Measurements from ENCODE around the gene CTTNBP2.

The CTTNBP2 gene

DNA sequence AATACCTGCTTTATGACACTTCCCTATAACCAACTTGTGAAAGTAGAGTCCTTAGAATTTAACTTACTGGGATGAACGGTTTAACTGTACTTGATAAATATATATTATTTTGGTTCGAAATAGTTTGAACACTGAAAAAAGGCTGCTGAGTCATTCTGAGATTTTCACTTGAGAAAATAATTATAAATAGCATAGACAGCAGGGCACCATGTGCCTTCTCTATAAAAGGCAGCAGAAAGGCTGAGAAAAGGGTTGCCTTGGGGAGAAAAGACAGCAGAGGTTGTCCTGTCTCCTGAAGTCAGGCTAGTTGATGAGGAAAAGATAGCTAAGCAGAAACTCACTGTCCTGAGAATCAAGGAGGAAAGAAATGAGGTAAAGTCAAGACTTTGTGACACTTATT is 92.4 kb downstream of the CTTNBP2 start:
- DNase-seq = no peak

DNA sequence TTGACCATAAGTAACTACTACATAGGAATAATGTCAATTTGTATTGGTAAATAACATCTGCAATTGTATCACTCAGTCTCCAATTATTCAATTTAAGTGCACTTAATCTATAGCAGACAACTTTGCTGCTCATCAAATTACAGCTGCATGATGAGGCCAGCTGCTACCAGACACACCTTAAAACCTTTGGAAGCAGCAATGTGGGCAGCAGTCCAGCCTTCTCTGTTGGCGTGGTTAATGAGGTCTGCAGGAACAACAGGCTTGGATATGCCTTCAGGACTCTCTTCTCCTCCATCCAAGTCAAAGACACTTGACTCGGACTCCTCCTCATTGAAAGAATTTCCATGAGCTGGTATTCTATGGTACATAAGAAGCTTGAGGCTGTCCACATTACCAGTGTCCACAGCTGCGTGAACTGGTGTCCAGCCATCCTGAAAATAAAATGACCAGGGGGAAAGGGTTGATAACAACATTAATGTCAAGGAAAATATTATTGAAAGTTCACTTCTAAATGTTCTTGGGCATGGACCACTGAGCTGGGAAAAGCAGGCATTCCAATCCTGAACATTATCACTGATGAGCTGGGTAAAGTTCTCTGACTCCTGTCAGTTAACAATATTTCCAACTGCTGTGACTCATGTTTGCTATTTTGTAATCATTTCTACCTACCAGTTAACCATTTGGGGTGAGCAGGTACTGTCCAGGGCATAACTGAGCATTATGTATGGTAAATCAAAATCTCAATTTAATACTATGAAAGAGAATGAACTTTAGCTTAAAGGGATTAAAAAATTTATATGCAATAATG is 95.7 kb downstream of the CTTNBP2 start:
- peak; percentile 85 for DNase-seq

DNA sequence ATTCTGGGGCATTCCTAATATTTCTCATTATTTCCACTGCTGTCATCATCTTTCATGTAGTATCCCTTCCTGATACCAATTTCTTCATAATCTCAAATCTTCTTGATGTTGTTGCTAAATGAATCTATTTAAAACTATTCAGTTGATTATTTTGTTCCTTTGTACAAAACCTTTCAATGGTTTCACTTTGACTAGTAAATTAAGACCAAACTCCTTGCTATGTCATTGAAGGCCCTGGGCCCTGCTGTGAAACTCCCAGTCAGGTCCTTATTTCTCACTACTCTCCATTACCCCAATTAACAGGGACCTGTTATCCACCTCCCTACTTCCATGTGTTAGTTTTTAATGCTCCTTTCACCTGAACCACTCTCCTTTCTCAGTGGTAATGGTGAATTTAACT is 97.0 kb downstream of the CTTNBP2 start:
- no peak for DNase-seq

DNA sequence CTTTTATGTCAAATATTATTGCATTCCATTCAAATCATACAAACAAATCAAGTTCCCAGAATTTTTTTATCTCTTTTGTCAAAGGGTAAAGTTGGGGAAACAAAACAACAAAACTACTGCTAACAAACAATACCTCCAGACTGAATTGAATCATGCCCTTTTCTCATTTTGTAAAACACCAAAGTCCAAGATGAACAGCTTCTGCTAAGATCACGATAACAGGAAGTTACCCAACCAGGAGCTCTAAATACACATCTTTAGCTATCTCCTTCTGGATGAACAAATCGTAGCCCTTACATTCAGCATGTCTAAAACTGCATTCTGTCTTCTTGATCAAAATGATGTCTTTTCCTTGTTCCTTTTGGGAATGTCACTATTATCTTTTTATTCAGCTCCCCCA is 97.4 kb downstream of the CTTNBP2 start:
- no peak for DNase-seq

DNA sequence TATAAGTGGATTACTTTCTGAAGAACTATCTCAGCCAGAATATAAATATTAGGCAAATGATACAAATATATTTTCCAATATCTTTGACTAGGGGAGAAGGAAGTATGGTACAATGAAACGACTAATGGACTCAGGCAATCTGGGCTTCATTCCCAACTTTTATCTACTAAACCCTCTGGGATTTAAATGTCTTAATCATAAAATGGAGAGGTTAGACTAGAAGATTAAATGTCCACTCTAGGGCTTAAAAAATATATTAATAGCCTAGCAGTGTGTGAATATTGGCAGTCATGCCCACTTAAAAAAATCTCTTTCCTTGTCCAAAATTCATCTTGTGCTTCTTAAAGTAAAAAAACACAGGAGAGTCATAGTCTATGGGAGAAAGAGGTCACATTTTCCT is 98.3 kb downstream of the CTTNBP2 start:
- no peak for DNase-seq

DNA sequence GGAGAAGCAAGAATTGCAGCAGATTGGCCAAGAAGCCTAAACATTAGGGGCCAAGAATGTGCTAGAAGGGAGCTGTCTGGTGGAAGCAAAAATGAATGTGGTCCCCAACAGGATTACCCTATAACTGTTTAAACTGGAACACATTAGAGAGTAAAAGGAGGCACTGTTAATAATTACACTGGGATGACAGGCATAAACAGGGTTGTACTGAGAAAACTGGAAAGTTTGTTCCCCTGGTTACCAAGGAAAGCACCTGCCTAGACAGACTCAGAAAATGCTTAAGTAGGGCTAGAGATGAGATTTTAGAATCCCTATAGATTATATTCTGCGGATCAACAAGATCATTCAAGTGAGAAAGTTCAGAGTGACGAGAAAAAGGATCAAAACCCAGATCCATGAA is 100.8 kb downstream of the CTTNBP2 start:
- no peak for DNase-seq

DNA sequence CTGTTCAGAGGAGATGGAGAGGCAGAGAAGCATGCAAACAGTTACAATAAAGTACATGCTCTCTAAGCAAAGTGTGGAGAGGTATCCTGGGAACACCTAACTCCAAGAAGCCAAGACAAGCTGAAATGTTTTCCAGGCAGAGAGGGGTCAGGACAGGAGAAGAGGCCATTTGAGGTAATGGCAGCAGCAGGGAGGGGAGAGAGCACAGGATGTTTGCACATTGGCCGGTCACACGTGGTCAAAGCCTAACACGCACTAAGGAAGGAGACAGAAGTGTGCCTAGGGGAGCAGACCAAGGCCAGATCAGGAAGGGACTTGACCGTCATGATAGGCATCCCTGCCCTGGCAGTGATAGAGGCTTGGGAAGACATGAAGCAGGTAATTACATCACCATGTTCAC is 101.5 kb downstream of the CTTNBP2 start:
- DNase-seq = no peak

DNA sequence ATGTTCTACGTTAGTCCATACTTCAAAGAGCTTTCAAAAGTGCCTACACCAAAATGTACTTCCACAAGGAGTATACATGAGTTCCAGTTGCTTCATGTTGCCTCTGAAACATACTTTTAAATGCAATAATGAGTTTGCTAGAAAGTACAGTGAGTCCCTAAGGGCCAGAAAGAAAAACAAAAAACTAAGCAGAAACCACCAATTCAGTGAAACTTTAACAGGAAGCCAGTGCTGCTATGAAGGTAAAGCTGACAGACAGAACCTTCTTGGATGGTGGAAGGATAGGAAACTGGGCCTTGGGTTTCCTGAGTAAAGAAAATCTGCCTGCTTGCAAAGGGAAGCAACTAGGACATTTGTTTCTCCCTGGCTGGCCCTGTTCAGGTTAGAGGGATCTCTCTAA is 104.2 kb downstream of the CTTNBP2 start:
- DNase-seq = no peak

DNA sequence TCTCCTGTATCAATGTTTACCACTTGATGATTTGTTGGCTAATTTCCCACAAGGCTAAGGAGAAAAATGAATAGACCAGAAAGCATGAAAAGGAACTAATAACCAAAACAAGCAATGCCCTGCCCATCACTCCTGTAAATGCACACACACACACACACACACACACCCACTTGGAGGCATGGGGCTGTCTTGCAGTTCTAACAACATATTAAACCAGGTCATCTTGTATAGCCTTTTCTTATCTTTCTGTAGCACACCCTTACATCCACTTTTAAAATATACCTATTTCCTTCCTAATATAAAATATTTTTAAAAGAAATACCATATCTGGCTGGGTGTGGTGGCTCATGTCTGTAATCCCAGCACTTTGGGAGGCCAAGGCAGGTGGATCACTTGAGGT is 105.3 kb downstream of the CTTNBP2 start:
- DNase-seq = no peak

DNA sequence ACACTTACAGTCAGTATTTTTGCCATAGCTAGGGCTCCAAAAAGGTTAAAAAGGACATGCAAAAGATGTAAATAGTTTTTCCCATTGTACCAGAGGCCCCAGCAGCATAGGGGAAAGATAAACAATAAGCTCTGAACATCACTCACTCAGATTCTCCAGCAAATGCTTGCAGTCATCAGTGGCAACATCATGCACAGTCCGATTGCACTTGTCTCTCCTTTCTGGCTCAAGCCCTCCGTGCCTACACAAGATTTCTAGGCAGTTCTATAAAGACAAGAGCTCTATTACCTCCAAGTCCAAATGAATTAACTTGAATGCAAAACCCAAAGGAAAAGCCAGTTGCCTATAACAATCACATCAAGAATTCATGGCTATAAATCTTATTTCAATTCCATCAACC is 106.3 kb downstream of the CTTNBP2 start:
- DNase-seq = no peak

DNA sequence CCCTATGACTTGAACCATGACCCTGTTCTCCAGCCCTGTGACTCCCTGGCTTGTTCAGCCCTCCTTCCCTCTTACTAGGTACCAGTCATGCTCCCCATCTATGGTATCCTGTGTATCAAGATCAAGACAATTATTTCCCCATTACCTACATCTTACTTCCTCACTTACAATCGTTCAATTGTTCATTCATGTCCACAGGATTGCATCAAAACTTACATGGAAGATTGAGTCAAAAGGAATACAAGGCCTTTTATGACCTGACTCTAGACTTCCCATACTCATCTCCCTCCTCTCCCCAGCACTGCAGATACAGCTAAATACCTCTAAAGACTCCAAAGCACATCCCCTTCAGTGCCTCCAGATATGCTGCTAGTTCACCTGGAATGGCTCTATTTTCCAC is 109.2 kb downstream of the CTTNBP2 start:
- DNase-seq = no peak

DNA sequence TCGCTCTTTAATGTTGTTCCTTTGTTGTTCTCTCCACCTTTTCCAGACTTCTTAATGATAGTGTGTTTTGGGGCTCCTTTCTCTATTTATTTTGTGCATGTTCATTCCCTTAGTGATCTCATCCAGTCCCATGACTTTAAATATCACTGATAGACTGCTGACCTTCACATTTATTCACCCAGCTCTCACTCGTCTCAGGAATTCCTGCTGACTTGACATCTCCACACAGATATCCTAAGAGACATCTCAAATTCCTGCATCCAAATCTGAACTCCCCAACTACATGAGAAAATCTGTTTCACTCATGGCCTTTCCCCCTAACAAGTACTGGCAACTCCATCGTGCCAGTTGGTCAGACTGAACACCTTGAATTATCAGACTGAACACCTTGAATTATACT is 111.2 kb downstream of the CTTNBP2 start:
- DNase-seq = no peak

DNA sequence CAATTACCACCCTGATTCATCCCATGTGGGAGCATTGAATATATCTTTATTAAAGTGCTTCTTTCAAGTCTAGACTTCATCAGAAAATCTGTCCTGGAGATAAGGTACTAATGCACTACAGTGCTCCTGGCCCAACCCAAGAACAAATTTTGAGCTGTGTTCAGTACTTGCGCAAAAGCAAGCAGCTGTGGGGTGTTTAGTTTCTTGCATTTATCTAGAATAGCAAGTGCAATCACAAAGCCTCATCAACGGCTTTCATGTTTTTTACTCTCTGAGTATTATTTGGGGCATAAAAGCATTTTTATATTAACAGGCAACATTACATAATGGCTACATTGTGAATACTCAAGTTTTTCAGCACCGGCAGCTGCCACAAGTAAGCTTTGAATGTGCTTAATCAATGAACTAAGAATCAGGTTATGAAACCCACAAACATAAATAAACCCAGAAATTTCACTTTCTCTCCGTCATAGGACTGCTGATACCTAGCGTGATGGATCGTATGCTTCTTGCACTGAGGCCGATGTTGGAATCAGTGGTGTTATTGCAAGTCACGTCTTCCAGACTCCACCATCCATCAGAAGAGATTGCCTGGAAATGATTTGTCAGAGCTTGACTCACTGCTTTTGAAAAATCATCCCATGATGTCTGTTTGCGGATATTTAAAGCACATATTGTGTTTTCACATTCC is 113.1 kb downstream of the CTTNBP2 start:
- no peak for DNase-seq

DNA sequence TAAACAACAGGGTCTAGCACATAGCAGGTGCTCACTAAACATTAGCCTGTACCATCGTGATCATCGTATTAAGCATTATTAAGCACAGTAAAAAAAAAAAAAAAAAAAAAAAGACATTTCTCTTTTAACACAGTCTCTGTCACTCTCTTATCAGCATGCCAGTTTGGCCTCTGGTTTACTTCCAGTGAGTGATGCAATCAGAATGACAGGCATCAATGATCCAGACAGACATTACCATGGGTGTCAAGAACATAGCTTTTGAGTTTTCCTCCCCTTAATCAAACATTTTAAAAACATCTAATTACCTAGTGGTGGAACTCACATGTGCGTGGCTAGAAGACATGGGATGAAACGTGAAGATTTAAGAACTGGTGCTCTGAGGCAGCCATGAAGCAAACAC is 115.8 kb downstream of the CTTNBP2 start:
- no peak for DNase-seq

DNA sequence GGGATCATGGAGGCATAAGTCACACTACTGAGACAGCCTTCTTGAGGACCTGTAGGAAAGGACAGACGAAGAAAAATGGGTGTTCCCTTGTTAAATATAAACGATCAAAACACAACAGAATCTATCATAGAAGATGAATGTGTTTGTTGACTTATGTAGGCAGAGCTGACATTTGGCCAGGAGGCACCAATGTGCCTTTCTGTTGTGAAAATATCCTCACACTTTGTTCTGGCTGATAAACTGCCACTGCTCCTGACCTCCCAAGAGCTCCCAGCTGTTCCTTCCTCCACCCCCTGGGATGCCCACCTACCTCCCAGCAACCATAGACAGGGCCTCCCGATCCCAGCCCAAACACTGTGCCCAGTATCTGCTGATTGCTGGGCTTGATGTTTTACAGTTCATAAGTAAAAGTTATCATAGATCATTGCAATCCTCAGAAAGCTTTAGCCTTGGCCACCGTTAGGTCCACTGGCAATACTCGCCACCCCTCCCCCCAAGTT is 116.6 kb downstream of the CTTNBP2 start:
- DNase-seq = no peak

DNA sequence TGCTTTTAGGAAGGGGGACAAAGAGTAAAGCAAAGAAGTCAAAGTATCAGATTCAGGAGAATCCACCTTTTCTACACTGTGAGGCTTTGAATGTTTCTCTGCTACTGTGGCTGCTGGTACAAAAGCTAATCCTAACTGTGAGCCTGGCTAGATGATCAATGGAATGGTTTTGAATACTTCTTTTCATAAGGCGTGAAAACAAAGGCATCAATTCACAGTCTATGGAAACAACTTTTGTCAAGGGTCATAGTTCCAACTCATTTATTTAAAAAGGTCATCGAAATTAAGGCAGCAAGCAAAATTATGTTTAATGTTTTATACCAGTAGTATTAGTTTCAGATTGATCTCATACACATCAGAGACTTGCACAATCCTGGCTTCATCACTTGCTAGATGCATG is 118.1 kb downstream of the CTTNBP2 start:
- no peak for DNase-seq

DNA sequence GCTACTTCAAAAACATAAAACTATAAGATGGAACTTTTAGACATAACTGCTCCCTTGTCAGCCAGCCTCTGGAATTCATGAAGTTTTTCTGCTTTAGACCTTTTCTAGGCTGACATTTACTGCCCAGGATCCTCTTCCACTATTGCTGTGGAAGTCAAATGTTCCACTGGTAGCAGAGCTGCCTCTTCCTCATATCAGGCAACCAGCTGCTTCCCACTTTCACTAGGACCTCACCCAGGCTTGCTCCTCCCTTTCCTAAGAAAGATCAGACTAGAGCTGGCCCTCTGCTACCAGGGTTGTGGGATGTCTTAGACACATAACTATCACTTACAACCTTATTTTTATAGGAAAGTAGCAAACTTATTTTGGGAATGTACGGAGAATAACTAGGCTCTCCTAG is 121.5 kb downstream of the CTTNBP2 start:
- DNase-seq = no peak

DNA sequence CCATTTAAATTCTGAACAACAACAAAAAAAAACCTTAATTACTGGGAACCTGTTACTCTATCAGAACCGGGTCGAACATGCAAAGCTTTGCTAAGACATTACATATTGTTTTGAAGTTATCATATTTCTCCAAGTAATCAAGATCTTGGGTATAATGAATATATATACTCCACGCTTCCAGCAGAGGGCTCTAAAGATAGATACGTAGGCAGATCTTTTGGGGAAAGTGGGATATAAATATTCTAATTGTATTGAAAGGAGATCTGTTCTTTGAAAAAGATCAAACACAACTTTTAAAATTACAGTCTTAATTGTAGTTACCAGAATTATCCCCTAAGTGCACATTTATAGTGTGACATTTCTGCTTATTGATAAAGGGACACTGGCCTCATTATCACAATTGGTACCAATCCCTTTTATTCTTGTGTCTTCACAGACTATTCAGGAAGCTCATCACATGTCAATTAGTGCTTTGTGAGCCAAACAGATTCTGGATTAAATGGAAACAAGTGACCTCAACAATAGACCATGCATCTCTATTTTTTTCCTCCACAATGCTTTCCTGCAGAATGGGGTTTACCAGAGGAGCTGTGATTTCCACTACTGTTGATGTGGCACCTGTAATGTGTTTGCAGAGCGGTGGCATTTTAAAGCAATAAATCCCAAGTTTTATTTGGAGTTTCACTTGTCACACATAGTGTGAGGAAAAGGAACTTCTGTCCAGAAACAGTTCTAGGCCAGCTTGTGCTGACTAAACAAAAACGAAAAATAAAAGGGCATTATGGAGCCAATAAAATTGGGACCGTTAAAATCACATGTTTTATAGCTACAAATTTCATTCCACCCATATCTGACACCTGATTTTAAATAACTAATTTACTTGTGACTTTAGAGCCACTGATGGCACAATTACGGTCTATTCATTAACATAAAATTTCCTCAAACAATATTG is 122.4 kb downstream of the CTTNBP2 start:
- peak; percentile 95 for DNase-seq

DNA sequence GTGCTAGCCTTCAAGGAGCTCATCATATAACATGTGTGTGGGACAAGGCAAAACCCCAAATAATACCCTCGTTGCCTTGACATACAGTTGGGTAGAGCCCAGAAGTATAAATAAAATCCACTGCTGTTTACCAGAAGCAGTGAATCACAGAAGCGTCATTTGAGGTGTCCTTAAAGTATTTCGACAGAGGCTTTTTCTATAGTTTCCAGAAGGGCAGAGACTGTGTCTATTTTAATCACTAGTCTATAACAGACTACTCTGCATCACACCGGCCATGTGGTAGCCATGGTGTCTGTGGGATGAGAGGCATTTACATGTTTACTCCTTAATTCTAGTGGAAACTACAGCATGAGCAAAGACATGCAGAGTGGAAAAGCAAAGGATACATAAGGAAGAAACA is 131.3 kb downstream of the CTTNBP2 start:
- no peak for DNase-seq

DNA sequence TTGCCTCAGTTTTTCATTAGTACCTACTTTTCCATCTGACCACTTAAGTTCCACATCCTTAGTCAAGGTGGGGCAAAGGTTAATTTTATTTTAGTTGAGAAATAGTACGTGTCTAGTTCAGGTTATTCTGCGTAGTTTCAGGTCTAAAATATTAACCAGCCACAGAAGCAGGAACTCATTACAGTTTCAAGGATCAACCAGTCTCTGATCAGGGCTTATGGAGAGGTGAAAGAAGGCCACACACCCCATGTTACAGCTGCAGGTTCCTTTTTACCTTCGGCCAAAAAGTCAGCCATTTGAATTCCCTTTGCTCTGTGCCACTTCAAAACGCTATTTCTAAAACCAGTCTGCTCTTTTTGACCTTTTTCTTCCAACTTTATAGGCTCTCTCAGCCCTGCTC is 134.2 kb downstream of the CTTNBP2 start:
- no peak for DNase-seq

DNA sequence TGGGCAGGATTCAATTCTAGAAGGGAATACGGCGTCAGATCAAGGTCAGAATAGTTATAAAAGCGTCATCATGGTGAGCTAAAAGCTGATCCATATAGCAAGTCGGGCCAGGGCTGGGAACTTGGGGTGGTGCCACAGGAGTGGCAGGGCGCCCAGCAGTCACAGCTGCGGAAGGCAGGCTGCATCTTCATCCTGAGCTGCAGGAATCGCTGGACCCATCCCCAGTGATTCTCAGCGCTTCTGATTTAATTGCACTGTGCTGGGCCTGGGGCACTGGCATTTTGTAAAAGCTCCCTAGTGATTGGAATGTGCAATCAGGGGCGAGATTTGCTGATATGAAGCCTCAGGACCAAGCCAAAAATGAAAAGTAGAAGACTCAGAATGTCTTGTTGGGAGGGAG is 135.3 kb downstream of the CTTNBP2 start:
- DNase-seq = no peak

DNA sequence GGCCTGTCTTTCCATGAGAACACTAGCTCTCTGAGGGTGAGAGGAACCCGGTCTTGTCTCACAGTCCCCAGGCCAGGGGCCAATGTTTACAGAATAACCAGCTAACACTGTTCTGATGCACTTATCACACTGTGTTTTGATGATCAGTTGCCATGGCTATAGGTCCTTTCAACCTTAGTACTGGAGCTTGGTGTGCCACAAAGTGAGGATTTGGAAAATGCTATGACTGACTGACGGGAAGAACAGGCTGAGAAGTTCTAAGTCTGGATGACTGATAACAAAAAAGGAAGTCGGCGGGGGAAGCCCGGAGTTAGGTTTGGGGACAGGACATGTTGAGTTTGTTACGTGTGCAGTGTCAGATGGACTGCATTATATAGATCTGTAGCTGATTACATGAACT is 141.8 kb downstream of the CTTNBP2 start:
- peak; percentile 22 for DNase-seq

DNA sequence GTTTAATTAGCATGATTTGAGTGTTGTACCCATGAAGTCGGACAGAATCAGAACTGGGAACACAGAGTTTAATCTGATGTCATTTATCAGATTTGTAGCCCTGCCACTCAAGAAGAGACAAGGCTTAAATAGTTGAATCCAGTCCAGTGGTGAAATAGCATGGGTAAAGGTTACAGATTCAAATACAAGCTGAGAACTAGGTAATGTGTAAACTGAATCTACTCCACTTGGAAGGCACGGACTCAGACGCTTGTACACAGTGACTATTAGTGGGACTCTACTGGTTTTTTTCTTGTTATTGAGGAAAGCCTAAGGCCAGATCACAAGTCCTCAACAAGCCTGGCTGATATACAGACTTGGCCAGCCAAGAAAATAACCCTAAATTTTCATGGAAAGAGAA is 142.9 kb downstream of the CTTNBP2 start:
- DNase-seq = no peak
